Mesenchymal stem cell (in vitro differentiated cells and primary cell): ENCODE measurements around the gene SLC8A1.

Experiments
- DNase-seq: peaks from one replicate; pipeline ENCODE4 v3.0.0-alpha.2; 2013
- H2AFZ ChIP-seq: one replicate; pipeline ENCODE4 v1.6.1; 2013; ENCODE audit warnings: low read depth, mild to moderate bottlenecking, control low read depth, inconsistent platforms, low read length, moderate library complexity
- H2AK5ac ChIP-seq: 2 replicates; pipeline ENCODE4 v1.6.1; 2013; ENCODE audit warnings: low read length, moderate library complexity, mild to moderate bottlenecking, inconsistent platforms; ENCODE audit not compliant: severe bottlenecking
- H2BK120ac ChIP-seq: one replicate; pipeline ENCODE4 v1.6.1; 2013; ENCODE audit warnings: low read depth, mild to moderate bottlenecking, inconsistent platforms, low read length, moderate library complexity
- H2BK12ac ChIP-seq, 2 experiments: one replicate each; pipeline ENCODE4 v1.6.1; 2013; ENCODE audit warnings: inconsistent platforms in 2 of 2, low read length in 2 of 2, mild to moderate bottlenecking in 2 of 2, moderate library complexity in 2 of 2, control low read depth in 1 of 2
- H2BK15ac ChIP-seq: one replicate; pipeline ENCODE4 v1.6.1; 2013; ENCODE audit warnings: mild to moderate bottlenecking, low read depth, inconsistent platforms; ENCODE audit not compliant: poor library complexity, severe bottlenecking
- H2BK5ac ChIP-seq: 2 replicates; pipeline ENCODE4 v1.6.1; 2013; ENCODE audit warnings: low read depth, mild to moderate bottlenecking, low read length, control low read depth, inconsistent platforms; ENCODE audit not compliant: poor library complexity, severe bottlenecking
- H3K14ac ChIP-seq, 2 experiments: one replicate each; pipeline ENCODE4 v1.6.1; 2013; ENCODE audit warnings: inconsistent platforms in 2 of 2, low read length in 2 of 2, control low read depth in 1 of 2, mild to moderate bottlenecking in 1 of 2, moderate library complexity in 1 of 2
- H3K18ac ChIP-seq, 2 experiments: one replicate each; pipeline ENCODE4 v1.6.1; 2013; ENCODE audit warnings: inconsistent platforms in 2 of 2, low read length in 2 of 2, control low read depth in 1 of 2, low read depth in 1 of 2, mild to moderate bottlenecking in 1 of 2
- H3K23ac ChIP-seq, 2 experiments: one replicate each; pipeline ENCODE4 v1.6.1; 2013; ENCODE audit warnings: inconsistent platforms in 2 of 2, low read length in 2 of 2, mild to moderate bottlenecking in 2 of 2, moderate library complexity in 2 of 2, control low read depth in 1 of 2
- H3K27ac ChIP-seq: 2 replicates; pipeline ENCODE4 v1.5.1; 2013; ENCODE audit warnings: mild to moderate bottlenecking, moderate library complexity, low read length, control low read depth, inconsistent platforms; ENCODE audit not compliant: poor library complexity, severe bottlenecking
- H3K27me3 ChIP-seq, 2 experiments: 2 replicates each; pipeline versions ENCODE4 v1.6.1 to v1.7.0; 2013; ENCODE audit warnings: low read length in 2 of 2, mild to moderate bottlenecking in 2 of 2, moderate library complexity in 2 of 2, control low read depth in 1 of 2, inconsistent platforms in 1 of 2; ENCODE audit not compliant: control insufficient read depth in 1 of 2, insufficient read depth in 1 of 2
- H3K36me3 ChIP-seq, 2 experiments: 2 replicates each; pipeline versions ENCODE4 v1.6.1 to v1.7.0; 2013; ENCODE audit warnings: low read length in 2 of 2, control low read depth in 1 of 2, inconsistent platforms in 1 of 2, low read depth in 1 of 2, mild to moderate bottlenecking in 1 of 2; ENCODE audit not compliant: insufficient read depth in 2 of 2, control insufficient read depth in 1 of 2
- H3K4ac ChIP-seq, 2 experiments: one replicate each; pipeline ENCODE4 v1.6.1; 2013; ENCODE audit warnings: inconsistent platforms in 2 of 2, low read length in 2 of 2, mild to moderate bottlenecking in 2 of 2, moderate library complexity in 2 of 2, control low read depth in 1 of 2, low read depth in 1 of 2
- H3K4me1 ChIP-seq: 2 replicates; pipeline ENCODE4 v1.6.1; 2013; ENCODE audit warnings: low read depth, low read length, control low read depth; ENCODE audit not compliant: control insufficient read depth, insufficient read depth
- H3K4me2 ChIP-seq: 2 replicates; pipeline ENCODE4 v1.6.1; 2013; ENCODE audit warnings: low read length, mild to moderate bottlenecking, inconsistent platforms; ENCODE audit not compliant: poor library complexity, severe bottlenecking
- H3K4me3 ChIP-seq, 2 experiments: 2 replicates each; pipeline versions ENCODE4 v1.5.1 to v1.7.0; 2013; ENCODE audit warnings: low read length in 2 of 2, mild to moderate bottlenecking in 2 of 2, control low read depth in 1 of 2, low read depth in 1 of 2; ENCODE audit not compliant: insufficient read depth in 1 of 2
- H3K79me1 ChIP-seq: replicated peaks from 2 replicates; pipeline ENCODE4 v1.6.1; 2013; ENCODE audit warnings: mild to moderate bottlenecking, control low read depth, low read length, inconsistent platforms; ENCODE audit not compliant: poor library complexity, severe bottlenecking
- H3K9ac ChIP-seq: 2 replicates; pipeline ENCODE4 v1.7.0; 2013; ENCODE audit warnings: mild to moderate bottlenecking, low read length, moderate library complexity
- H3K9me3 ChIP-seq: 2 replicates; pipeline ENCODE4 v1.7.0; 2013; ENCODE audit warnings: mild to moderate bottlenecking, low read length; ENCODE audit not compliant: control insufficient read depth
- H4K8ac ChIP-seq: one replicate; pipeline ENCODE4 v1.6.1; 2013; ENCODE audit warnings: inconsistent platforms, mild to moderate bottlenecking, low read length, moderate library complexity
- H4K91ac ChIP-seq: one replicate; pipeline ENCODE4 v1.6.1; 2013; ENCODE audit warnings: mild to moderate bottlenecking, low read length, inconsistent platforms
- WGBS: methylation state at CpG from one replicate; pipeline ENCODE4 v1.1.7; 2013; ENCODE audit warnings: mixed read lengths; 5-methylcytosine and 5-hydroxymethylcytosine counted together

Gene SLC8A1

DNA sequence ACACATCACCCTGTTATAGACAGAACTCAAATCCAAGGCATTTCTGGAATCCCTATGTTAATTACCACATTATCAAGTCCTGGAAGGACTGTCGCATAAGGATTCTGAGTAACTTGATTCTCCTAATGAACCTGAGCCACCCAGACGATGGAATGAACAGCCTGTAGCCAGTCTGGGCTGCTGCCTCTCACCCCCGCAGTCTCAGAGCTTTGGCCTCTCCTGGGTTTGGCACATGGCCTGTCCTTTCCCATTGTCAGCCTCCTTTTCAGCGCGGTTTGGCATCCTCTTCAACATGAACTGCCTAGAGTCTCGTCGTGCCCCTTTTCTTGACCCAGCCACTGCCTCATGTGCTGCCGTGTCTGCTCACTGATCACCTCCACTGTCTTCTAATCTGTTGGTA, 147.6 kb downstream of the SLC8A1 start:
- H3K27ac ChIP-seq = no peak overlapping the region
- H3K27me3 ChIP-seq = no peaks in the 10 kb centered on the region
- no peak overlapping the region for H2BK5ac ChIP-seq
- H3K79me1 ChIP-seq = peaks cover 3% of the 10 kb centered on the region
- no peaks in the 10 kb centered on the region for H3K36me3 ChIP-seq
- H3K4me3 ChIP-seq = no peak overlapping the region
- H3K4me2 ChIP-seq = no peak overlapping the region
- peak overlapping the region in 1 of 2 experiments; percentile 44 for H3K14ac ChIP-seq
- H3K4ac ChIP-seq = no peak overlapping the region
- DNase-seq = no peak
- H2BK15ac ChIP-seq = no peak overlapping the region
- no peak overlapping the region for H2AFZ ChIP-seq
- no peak overlapping the region for H3K18ac ChIP-seq
- 83% methylated on average over 8 of the region's 8 CpGs for WGBS
- H3K9me3 ChIP-seq = no peaks in the 10 kb centered on the region
- no peak overlapping the region for H3K9ac ChIP-seq
- no peak overlapping the region for H2BK120ac ChIP-seq
- peaks cover 4% of the 10 kb centered on the region for H3K4me1 ChIP-seq
- no peak overlapping the region for H3K23ac ChIP-seq
- H4K91ac ChIP-seq = no peak overlapping the region
- no peak overlapping the region for H2AK5ac ChIP-seq
- H2BK12ac ChIP-seq = no peak overlapping the region
- H4K8ac ChIP-seq = no peak overlapping the region

- Histone ChIP-seq H4K8ac (no peak overlapping the region), H2BK12ac (no peak overlapping the region), H2BK15ac (no peak overlapping the region), H2BK5ac (no peak overlapping the region), H2AFZ (no peak overlapping the region), H3K4me2 (no peak overlapping the region), H3K4me3 (no peak overlapping the region), H2BK120ac (no peak overlapping the region), H3K4ac (no peak overlapping the region), H3K18ac (no peak overlapping the region), H3K79me1 (peaks cover 3% of the 10 kb centered on the region), H3K23ac (no peak overlapping the region), H3K9me3 (no peaks in the 10 kb centered on the region), H3K27ac (no peak overlapping the region), H2AK5ac (no peak overlapping the region), H3K36me3 (no peaks in the 10 kb centered on the region), H3K9ac (no peak overlapping the region), H3K27me3 (no peaks in the 10 kb centered on the region), H4K91ac (no peak overlapping the region), H3K14ac (no peak overlapping the region), H3K4me1 (peaks cover 4% of the 10 kb centered on the region)
- DNase-seq = no peak
- WGBS = 81% methylated on average over 4 of the region's 4 CpGs
These were observed 148.1 kb downstream of the SLC8A1 start for GRCh38 chr2:40303746-40304145.

- no peak overlapping the region for H3K9ac ChIP-seq
- H3K4ac ChIP-seq = no peak overlapping the region
- H4K91ac ChIP-seq = no peak overlapping the region
- peaks cover 4% of the 10 kb centered on the region for H3K4me1 ChIP-seq
- H2AFZ ChIP-seq = no peak overlapping the region
- H2BK12ac ChIP-seq = no peak overlapping the region
- no peak for DNase-seq
- H4K8ac ChIP-seq = no peak overlapping the region
- no peak overlapping the region for H3K18ac ChIP-seq
- no peak overlapping the region for H3K4me2 ChIP-seq
- H3K9me3 ChIP-seq = no peaks in the 10 kb centered on the region
- no peaks in the 10 kb centered on the region for H3K27me3 ChIP-seq
- H2BK120ac ChIP-seq = no peak overlapping the region
- H2BK15ac ChIP-seq = no peak overlapping the region
- no peak overlapping the region for H2BK5ac ChIP-seq
- peaks cover 3% of the 10 kb centered on the region for H3K79me1 ChIP-seq
- no peaks in the 10 kb centered on the region for H3K36me3 ChIP-seq
- H2AK5ac ChIP-seq = no peak overlapping the region
- WGBS = 93% methylated on average over 2 of the region's 2 CpGs
- H3K14ac ChIP-seq = no peak overlapping the region
- H3K4me3 ChIP-seq = no peak overlapping the region
- H3K23ac ChIP-seq = no peak overlapping the region
- H3K27ac ChIP-seq = no peak overlapping the region
These were observed 149.1 kb downstream of the SLC8A1 start for GRCh38 chr2:40302751-40303325.

DNA sequence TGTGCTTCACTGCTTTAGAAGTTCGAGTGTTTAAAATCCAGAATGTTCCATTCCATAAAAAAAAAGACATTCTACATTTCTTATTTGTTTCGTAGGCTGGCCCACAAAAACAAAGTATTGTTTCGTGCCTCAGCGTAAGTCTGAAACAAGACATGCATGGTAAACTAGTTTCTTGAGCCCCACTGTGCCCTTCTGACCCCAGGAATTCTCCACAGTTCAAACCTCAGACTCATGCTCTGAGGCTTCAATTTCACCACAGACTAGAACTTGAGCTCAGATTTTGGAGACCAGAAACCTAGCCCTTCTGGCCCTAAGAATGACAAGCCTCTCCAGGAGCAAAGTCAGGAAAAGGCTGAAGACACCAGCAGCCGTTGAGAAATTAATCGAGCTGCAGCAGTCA, 151.5 kb downstream of the SLC8A1 start:
- no peak overlapping the region for H3K4me2 ChIP-seq
- no peaks in the 10 kb centered on the region for H3K9me3 ChIP-seq
- H3K4me1 ChIP-seq = peaks cover 4% of the 10 kb centered on the region
- no peak overlapping the region for H2BK12ac ChIP-seq
- H3K79me1 ChIP-seq = peaks cover 1% of the 10 kb centered on the region
- no peak overlapping the region for H3K4ac ChIP-seq
- no peak overlapping the region for H3K27ac ChIP-seq
- no peak overlapping the region for H2BK15ac ChIP-seq
- H3K27me3 ChIP-seq = no peaks in the 10 kb centered on the region
- H3K36me3 ChIP-seq = no peaks in the 10 kb centered on the region
- no peak overlapping the region for H4K8ac ChIP-seq
- peak overlapping the region in 1 of 2 experiments; percentile 8 for H3K18ac ChIP-seq
- no peak overlapping the region for H2AK5ac ChIP-seq
- no peak overlapping the region for H3K4me3 ChIP-seq
- 84% methylated on average over 6 of the region's 6 CpGs for WGBS
- no peak overlapping the region for H4K91ac ChIP-seq
- no peak overlapping the region for H2AFZ ChIP-seq
- H3K9ac ChIP-seq = no peak overlapping the region
- no peak for DNase-seq
- no peak overlapping the region for H2BK120ac ChIP-seq
- H2BK5ac ChIP-seq = no peak overlapping the region
- H3K14ac ChIP-seq = no peak overlapping the region
- no peak overlapping the region for H3K23ac ChIP-seq
